ENCODE measurements around the gene MALRD1. TPM values are rescaled to one million over a fixed set of nuclear protein-coding genes. Genes with fewer than 3 reads are reported as not detected.

The MALRD1 gene
- total RNA-seq, 4 donors from 2014 or later = 0.33 to 7.5 (median 1.1) TPM

DNA sequence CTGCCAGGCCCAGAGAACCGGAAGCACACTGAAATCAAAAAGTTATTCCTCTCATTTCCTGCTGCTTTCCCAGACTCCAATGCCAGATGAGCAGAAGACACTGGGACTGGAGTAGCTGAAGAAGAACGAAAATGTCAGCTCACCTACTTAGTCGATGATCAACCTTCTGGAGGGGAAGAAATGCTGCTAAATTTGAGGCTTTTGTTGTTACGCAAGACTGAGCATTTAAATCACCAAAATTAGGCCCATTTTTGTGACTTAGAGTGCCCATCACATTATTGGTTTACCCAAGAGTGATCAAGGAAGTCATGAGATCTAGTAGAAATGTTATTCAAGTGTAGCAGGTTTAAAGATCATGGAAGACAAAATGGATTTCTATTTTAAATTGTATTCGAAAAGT, 585.6 kb downstream of the MALRD1 start:
- Histone ChIP-seq H3K36me3 (no peaks in the 10 kb centered on the region), H3K4me3 (no peak overlapping the region), H3K27me3 (no peaks in the 10 kb centered on the region), H3K27ac (replicated peaks in 1 of 4) (no peak overlapping the region), H3K4me1 (peaks cover under 1 to 24% (median 15%) of the 10 kb centered on the region in 4 donors), H3K9me3 (no peaks in the 10 kb centered on the region)
- WGBS = 93% methylated on average over 5 of the region's 5 CpGs
- DNase-seq (ENCODE audit: extremely low spot score) = no peak
- intact Hi-C loops (cut with DNase I) = no loop called here
- TF ChIP-seq, protein P1, sequence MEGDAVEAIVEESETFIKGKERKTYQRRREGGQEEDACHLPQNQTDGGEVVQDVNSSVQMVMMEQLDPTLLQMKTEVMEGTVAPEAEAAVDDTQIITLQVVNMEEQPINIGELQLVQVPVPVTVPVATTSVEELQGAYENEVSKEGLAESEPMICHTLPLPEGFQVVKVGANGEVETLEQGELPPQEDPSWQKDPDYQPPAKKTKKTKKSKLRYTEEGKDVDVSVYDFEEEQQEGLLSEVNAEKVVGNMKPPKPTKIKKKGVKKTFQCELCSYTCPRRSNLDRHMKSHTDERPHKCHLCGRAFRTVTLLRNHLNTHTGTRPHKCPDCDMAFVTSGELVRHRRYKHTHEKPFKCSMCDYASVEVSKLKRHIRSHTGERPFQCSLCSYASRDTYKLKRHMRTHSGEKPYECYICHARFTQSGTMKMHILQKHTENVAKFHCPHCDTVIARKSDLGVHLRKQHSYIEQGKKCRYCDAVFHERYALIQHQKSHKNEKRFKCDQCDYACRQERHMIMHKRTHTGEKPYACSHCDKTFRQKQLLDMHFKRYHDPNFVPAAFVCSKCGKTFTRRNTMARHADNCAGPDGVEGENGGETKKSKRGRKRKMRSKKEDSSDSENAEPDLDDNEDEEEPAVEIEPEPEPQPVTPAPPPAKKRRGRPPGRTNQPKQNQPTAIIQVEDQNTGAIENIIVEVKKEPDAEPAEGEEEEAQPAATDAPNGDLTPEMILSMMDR (IDR thresholded peaks at IDR 0.05) = no peak
- TF ChIP-seq POLR2A (IDR thresholded peaks at IDR 0.05; ENCODE audit: low read depth) = no peak
- no peak for TF ChIP-seq POLR2AphosphoS5 (IDR thresholded peaks at IDR 0.05)
- no peak for TF ChIP-seq EP300 (IDR thresholded peaks at IDR 0.05)

DNA sequence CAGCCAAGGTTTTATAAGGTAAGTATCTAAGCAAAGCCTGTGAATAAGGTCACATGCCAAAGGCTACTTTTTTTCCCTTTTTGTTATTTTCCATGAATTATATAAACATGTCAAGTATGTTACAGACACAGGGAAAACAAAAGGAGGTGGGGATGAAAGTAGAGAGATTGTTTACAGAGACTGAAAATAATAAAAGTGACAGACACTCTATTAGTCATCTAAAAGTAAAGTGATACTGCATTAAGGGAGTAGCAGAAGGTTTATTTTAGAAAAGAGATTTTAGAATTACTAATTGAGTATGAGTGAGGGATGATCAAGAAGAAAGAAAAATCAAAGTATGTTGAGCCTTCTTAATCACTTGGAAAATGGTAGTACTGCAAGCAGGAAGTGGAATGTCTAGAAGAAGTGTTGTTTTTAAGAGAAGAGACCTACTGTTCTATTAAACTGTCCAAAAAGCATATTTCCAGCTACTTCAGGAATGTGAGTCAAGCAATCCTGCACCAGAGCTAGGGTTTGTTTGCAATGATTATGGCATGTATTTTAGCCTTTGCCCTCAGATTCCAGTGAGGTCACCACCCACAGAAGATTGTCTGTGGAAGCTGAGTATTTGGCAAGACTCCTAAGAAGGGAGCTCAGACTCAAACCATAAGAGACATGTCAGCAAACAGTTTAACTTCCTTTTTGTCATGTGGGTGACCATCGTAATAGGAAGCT, 589.7 kb downstream of the MALRD1 start:
- Histone ChIP-seq H3K9me3 (no peaks in the 10 kb centered on the region), H3K4me1 (peaks cover 0 to 20% (median 15%) of the 10 kb centered on the region in 4 donors), H3K36me3 (no peaks in the 10 kb centered on the region), H3K27ac (replicated peaks in 1 of 4) (peak overlapping the region; percentile 52 to 75 (median 61)), H3K27me3 (no peaks in the 10 kb centered on the region), H3K4me3 (peak overlapping the region; percentile 28 to 51 (median 42))
- TF ChIP-seq POLR2AphosphoS5 (IDR thresholded peaks at IDR 0.05) (peak in 1 of 2 donors; percentile 54), EP300 (IDR thresholded peaks at IDR 0.05) (no peak), POLR2A (IDR thresholded peaks at IDR 0.05; ENCODE audit: low read depth) (no peak)
- WGBS = 6% methylated on average over 1 of the region's 1 CpG
- DNase-seq (ENCODE audit: extremely low spot score) = no peak
- intact Hi-C loops (cut with DNase I) = no loop called here

DNA sequence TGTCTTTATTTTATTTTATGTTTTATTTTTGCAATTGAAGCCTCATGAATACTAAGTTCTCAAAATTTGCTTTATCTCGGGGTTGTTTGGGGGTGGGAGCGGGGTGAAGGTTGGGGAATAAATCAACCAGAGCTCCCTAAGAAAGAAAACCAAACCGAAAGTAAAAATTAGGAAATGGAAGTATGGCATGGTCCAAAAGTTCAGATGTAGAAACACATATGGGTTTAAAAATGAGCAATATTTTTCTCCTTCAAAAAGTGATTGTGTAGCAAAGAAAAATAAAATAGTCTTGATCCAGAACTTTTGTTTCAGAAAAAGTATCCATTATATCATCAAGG, 590.3 kb downstream of the MALRD1 start:
- WGBS = 28% methylated on average over 3 of the region's 3 CpGs
- H3K27me3 ChIP-seq = no peaks in the 10 kb centered on the region
- peak overlapping the region; percentile 52 to 75 (median 61) for H3K27ac ChIP-seq (replicated peaks in 1 of 4)
- TF ChIP-seq, protein P1 (IDR thresholded peaks at IDR 0.05) = no peak
- TF ChIP-seq POLR2AphosphoS5 (IDR thresholded peaks at IDR 0.05) = no peak
- TF ChIP-seq POLR2A (IDR thresholded peaks at IDR 0.05; ENCODE audit: low read depth) = no peak
- TF ChIP-seq EP300 (IDR thresholded peaks at IDR 0.05) = no peak
- H3K4me1 ChIP-seq = peaks cover 0 to 20% (median 15%) of the 10 kb centered on the region in 4 donors
- no peaks in the 10 kb centered on the region for H3K9me3 ChIP-seq
- intact Hi-C loops (cut with DNase I) = no loop called here
- H3K36me3 ChIP-seq = no peaks in the 10 kb centered on the region
- no peak for DNase-seq (ENCODE audit: extremely low spot score)
- peak overlapping the region; percentile 28 to 51 (median 42) for H3K4me3 ChIP-seq

DNA sequence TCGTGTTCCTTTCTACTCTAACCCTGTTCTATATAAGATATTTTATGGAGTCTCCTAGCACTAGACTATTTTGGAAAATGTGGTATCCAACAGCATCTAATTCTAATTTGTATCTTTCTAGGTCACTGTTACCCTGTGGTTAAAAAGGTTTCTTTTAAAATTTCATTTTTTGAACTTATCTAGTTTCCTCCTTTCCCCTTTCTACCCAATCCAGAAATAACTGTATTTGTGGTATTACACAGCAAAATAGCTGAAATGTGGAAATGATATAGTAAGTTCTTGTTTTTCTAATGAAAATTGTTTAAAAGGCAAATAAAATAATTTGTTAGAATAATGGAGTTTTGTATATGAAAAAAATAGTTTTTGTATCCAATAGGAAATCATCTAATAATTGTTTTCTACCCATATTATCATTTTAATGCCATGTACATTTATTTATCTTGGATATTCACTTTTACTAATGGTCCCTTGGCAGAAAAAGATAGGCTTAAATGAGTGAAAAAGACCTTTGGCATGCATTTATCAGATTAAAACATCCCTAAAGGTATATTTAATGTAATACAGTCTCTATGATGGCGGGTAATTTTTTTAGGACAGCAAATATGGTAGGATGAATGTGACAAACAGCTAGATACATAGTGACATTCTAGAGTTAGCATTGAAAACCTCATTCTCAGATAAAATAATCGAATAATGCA, 592.1 kb downstream of the MALRD1 start:
- H3K36me3 ChIP-seq = no peaks in the 10 kb centered on the region
- DNase-seq (ENCODE audit: extremely low spot score) = no peak
- H3K9me3 ChIP-seq = no peaks in the 10 kb centered on the region
- H3K27me3 ChIP-seq = no peaks in the 10 kb centered on the region
- WGBS = 78% methylated on average over 3 of the region's 3 CpGs
- no peak overlapping the region for H3K27ac ChIP-seq (replicated peaks in 1 of 4)
- no peak for TF ChIP-seq EP300 (IDR thresholded peaks at IDR 0.05)
- TF ChIP-seq POLR2A (IDR thresholded peaks at IDR 0.05; ENCODE audit: low read depth) = no peak
- TF ChIP-seq POLR2AphosphoS5 (IDR thresholded peaks at IDR 0.05) = no peak
- TF ChIP-seq, protein P1 (IDR thresholded peaks at IDR 0.05) = no peak
- no peak overlapping the region for H3K4me3 ChIP-seq
- peaks cover 0 to 20% (median 15%) of the 10 kb centered on the region in 4 donors for H3K4me1 ChIP-seq
- intact Hi-C loops (cut with DNase I) = no loop called here

DNA sequence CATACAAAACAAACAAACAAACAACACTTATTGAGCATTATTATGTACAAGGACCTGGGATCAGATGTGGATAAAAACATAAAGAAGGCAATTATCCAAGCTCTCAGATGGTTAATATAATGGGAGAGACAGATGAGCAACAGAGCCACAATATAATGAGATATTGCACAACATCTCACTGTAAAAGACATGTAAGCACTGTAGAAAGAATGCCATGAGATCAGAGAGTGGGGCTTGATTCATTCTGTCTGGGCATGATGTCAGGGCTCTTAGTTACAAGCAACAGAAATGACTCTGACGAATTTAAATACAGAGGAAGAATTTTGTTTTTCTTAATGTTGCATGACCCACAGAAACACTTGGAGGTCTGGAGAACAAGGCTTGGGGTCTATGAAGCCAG, 602.9 kb downstream of the MALRD1 start:
- no peak overlapping the region for H3K4me3 ChIP-seq
- H3K27me3 ChIP-seq = no peaks in the 10 kb centered on the region
- no peaks in the 10 kb centered on the region for H3K9me3 ChIP-seq
- no peaks in the 10 kb centered on the region for H3K36me3 ChIP-seq
- H3K27ac ChIP-seq (replicated peaks in 1 of 4) = no peak overlapping the region
- no peak for DNase-seq (ENCODE audit: extremely low spot score)
- peaks cover 0 to 9% (median 0%) of the 10 kb centered on the region in 4 donors for H3K4me1 ChIP-seq
- intact Hi-C loops (cut with DNase I) = no loop called here
- 86% methylated on average over 1 of the region's 1 CpG for WGBS
- TF ChIP-seq, protein P1 (IDR thresholded peaks at IDR 0.05) = no peak
- TF ChIP-seq EP300 (IDR thresholded peaks at IDR 0.05) (no peak), POLR2AphosphoS5 (IDR thresholded peaks at IDR 0.05) (no peak), POLR2A (IDR thresholded peaks at IDR 0.05; ENCODE audit: low read depth) (no peak)
